Fibroblast of pulmonary artery (primary cell): ENCODE data around the gene OR52D1.

ENCODE experiments used
- DNase-seq: peaks from one replicate; pipeline ENCODE4 v3.0.0-alpha.2; 2010; ENCODE audit warnings: low read depth
- H3K4me3 ChIP-seq: replicated peaks from 2 replicates; pipeline ENCODE4 v1.5.1; 2011; ENCODE audit warnings: low read depth, mild to moderate bottlenecking, control low read depth, low read length, moderate library complexity
- CTCF ChIP-seq: IDR thresholded peaks from 2 replicates; pipeline ENCODE4 v1.5.1; 2011; ENCODE audit warnings: mild to moderate bottlenecking, control low read depth, low read length, inconsistent platforms; ENCODE audit errors: missing control alignments

Gene OR52D1

GRCh38 chr11:5524756-5525155, 36.3 kb downstream of the OR52D1 start:
- H3K4me3 ChIP-seq: no peak overlapping the region
- no peak for DNase-seq
- no peak for TF ChIP-seq CTCF

- DNase-seq: no peak
- no peak for TF ChIP-seq CTCF
- no peak overlapping the region for H3K4me3 ChIP-seq
Measured at GRCh38 chr11:5527716-5528115, 39.2 kb downstream of the OR52D1 start.

- no peak for DNase-seq
- no peak overlapping the region for H3K4me3 ChIP-seq
- TF ChIP-seq CTCF: no peak
Measured at GRCh38 chr11:5528495-5528894, 40.0 kb downstream of the OR52D1 start.

GRCh38 chr11:5531053-5531831, 42.8 kb downstream of the OR52D1 start:
- no peak for DNase-seq
- H3K4me3 ChIP-seq: no peak overlapping the region
- TF ChIP-seq CTCF: no peak

GRCh38 chr11:5534046-5534445, 45.6 kb downstream of the OR52D1 start:
- no peak for DNase-seq
- H3K4me3 ChIP-seq: no peak overlapping the region
- no peak for TF ChIP-seq CTCF

GRCh38 chr11:5536482-5536881, 48.0 kb downstream of the OR52D1 start:
- TF ChIP-seq CTCF: no peak
- H3K4me3 ChIP-seq: no peak overlapping the region
- no peak for DNase-seq
